GM23338 (cell line): Measurements from ENCODE around the gene THBS3. TPM values are rescaled to one million over a fixed set of nuclear protein-coding genes. Genes with fewer than 3 reads are reported as not detected.

ENCODE experiments used
- ATAC-seq: fragments of 200-7000 bp; cut with Tn5 transposase; 3 replicates; pipeline ENCODE4 v1.9.1; 2020
- DNase-seq: peaks from one replicate; pipeline ENCODE4 v3.0.0-alpha.2; 2015; ENCODE audit warnings: low spot score
- H2AFZ ChIP-seq: fragments of 200-600 bp; sonication (generic); 2 replicates; pipeline ENCODE4 v1.8.0; 2016; ENCODE audit warnings: antibody characterized with exemption, mild to moderate bottlenecking, moderate library complexity
- H3F3A ChIP-seq: fragments of 200-600 bp; sonication (generic); replicated peaks from 2 replicates; pipeline ENCODE4 v1.8.0; 2017; ENCODE audit warnings: antibody characterized with exemption, mixed run types, low read depth
- H3K27ac ChIP-seq: fragments of 200-600 bp; sonication (generic); 2 replicates; pipeline ENCODE4 v1.6.1; 2016; ENCODE audit warnings: low read depth
- H3K27me3 ChIP-seq: fragments of 200-600 bp; sonication (generic); 2 replicates; pipeline ENCODE4 v1.8.0; 2016; ENCODE audit warnings: mild to moderate bottlenecking, mixed run types, moderate library complexity; ENCODE audit not compliant: insufficient read depth
- H3K36me3 ChIP-seq: fragments of 200-600 bp; sonication (generic); 2 replicates; pipeline ENCODE4 v1.8.0; 2016; ENCODE audit warnings: mild to moderate bottlenecking; ENCODE audit not compliant: insufficient read depth
- H3K4me1 ChIP-seq: fragments of 200-600 bp; sonication (generic); 2 replicates; pipeline ENCODE4 v1.8.0; 2016; ENCODE audit warnings: mild to moderate bottlenecking, moderate library complexity; ENCODE audit not compliant: insufficient read depth
- H3K4me2 ChIP-seq: fragments of 200-600 bp; sonication (generic); 2 replicates; pipeline ENCODE4 v1.7.1; 2017; ENCODE audit warnings: mixed run types
- H3K4me3 ChIP-seq: fragments of 200-600 bp; sonication (generic); 2 replicates; pipeline ENCODE4 v1.6.1; 2016; ENCODE audit warnings: mixed run types
- H3K79me2 ChIP-seq: fragments of 200-600 bp; sonication (generic); replicated peaks from 2 replicates; pipeline ENCODE4 v1.8.0; 2017; ENCODE audit warnings: mild to moderate bottlenecking; ENCODE audit not compliant: insufficient read depth
- H3K9me2 ChIP-seq: fragments of 200-600 bp; sonication (generic); 2 replicates; pipeline ENCODE4 v1.8.0; 2017; ENCODE audit not compliant: insufficient read depth
- H4K20me1 ChIP-seq: fragments of 200-600 bp; sonication (generic); replicated peaks from 2 replicates; pipeline ENCODE4 v1.8.0; 2017; ENCODE audit warnings: mild to moderate bottlenecking; ENCODE audit not compliant: insufficient read depth
- H3K27ac Mint-ChIP-seq: 2 replicates; pipeline ENCODE4 v1.8.0; 2020; ENCODE audit warnings: inconsistent platforms, mild to moderate bottlenecking, moderate library complexity, mixed read lengths
- H3K27me3 Mint-ChIP-seq: 3 replicates; pipeline ENCODE4 v1.8.0; 2022; ENCODE audit warnings: low read depth, mild to moderate bottlenecking, moderate library complexity, mixed read lengths, inconsistent platforms; ENCODE audit not compliant: insufficient read depth, poor library complexity
- H3K36me3 Mint-ChIP-seq: 3 replicates; pipeline ENCODE4 v1.8.0; 2021; ENCODE audit warnings: low read depth, mild to moderate bottlenecking, inconsistent platforms, moderate library complexity, mixed read lengths
- H3K4me1 Mint-ChIP-seq: 3 replicates; pipeline ENCODE4 v1.8.0; 2020; ENCODE audit warnings: mild to moderate bottlenecking, inconsistent platforms, mixed read lengths
- H3K4me3 Mint-ChIP-seq: 3 replicates; pipeline ENCODE4 v1.8.0; 2021; ENCODE audit warnings: moderate library complexity, mild to moderate bottlenecking, inconsistent platforms, mixed read lengths
- H3K9me3 Mint-ChIP-seq: 3 replicates; pipeline ENCODE4 v1.8.0; 2020; ENCODE audit warnings: moderate library complexity, mild to moderate bottlenecking, inconsistent platforms, mixed read lengths
- NANOG ChIP-seq: IDR thresholded peaks from 2 replicates; pipeline ENCODE4 v1.6.1; 2016; ENCODE audit warnings: antibody characterized with exemption, borderline replicate concordance
- polyA plus RNA-seq: library from polyadenylated mRNA; unstranded; fragments of >200 nt; fragmentation: Nextera tagmentation; extraction: Ambion mirVana; gene quantifications from 2 replicates; pipeline ENCODE4 v1.2.1, GENCODE V29; 2016
- total RNA-seq: library from RNA; depleted of rRNA; stranded (reverse); fragments of >200 nt; shearing (Covaris generic); gene quantifications from 2 replicates; pipeline ENCODE4 v1.2.3, GENCODE V29; 2014
- TF ChIP-seq, protein P1 (sequence below), 2 experiments: fragments of 200-600 bp in 1 of 2; sonication (generic) in 1 of 2; conservative IDR thresholded peaks; 2 replicates each; pipeline versions ENCODE4 v1.5.1 to v1.6.1; 2016 to 2017; ENCODE audit warnings: antibody characterized with exemption in 2 of 2, low read depth in 2 of 2, mild to moderate bottlenecking in 2 of 2, moderate library complexity in 1 of 2
- TF ChIP-seq, protein P2 (sequence below): IDR thresholded peaks from one replicate; pipeline ENCODE4 v1.6.1; 2018; ENCODE audit warnings: antibody characterized with exemption; ENCODE audit not compliant: unreplicated experiment

THBS3 gene
- total and polyA plus RNA-seq, 2 experiments from 2014 or later, result 1.2 to 4.3 TPM

DNA sequence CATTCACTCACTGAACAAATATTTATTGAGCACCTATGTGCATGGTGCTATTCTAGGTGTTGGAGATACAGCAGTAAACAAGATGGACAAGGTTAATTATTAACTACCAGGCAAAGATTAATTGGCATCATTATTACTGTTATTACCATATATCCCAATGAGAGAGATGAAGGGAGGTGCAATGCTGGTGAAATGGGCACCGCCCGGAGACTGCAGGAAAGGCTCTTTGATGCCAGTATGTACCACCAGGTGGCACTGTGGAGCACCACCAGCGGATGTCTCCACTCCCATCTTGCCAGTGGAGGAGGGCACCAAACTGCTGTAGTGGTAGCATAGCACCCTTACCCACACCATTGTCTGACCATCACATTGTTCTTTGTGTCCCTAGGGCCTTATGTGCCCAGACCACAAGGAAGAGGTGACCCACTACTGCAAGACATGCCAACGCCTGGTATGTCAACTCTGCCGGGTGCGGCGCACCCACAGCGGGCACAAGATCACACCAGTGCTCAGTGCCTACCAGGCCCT, 31.1 kb downstream of the THBS3 start:
- no peak overlapping the region for H3K27ac Mint-ChIP-seq
- Histone ChIP-seq H3K4me1 (peaks cover 18% of the 10 kb centered on the region), H3K27me3 (no peaks in the 10 kb centered on the region), H4K20me1 (no peaks in the 10 kb centered on the region), H3K4me2 (no peak overlapping the region), H3K4me3 (no peak overlapping the region), H3K9me2 (no peaks in the 10 kb centered on the region), H3F3A (peaks cover 21% of the 10 kb centered on the region), H3K27ac (no peak overlapping the region), H3K36me3 (peaks cover 20% of the 10 kb centered on the region; the same call in 1 of the 2 replicates), H3K79me2 (peaks cover 13% of the 10 kb centered on the region), H2AFZ (no peak overlapping the region)
- peak overlapping the region; percentile 28 for H3K4me3 Mint-ChIP-seq
- DNase-seq (peak; percentile 80), ATAC-seq (peak; percentile 10)
- peaks cover 25% of the 10 kb centered on the region for H3K4me1 Mint-ChIP-seq
- H3K27me3 Mint-ChIP-seq, result peaks cover 18% of the 10 kb centered on the region
- peaks cover 47% of the 10 kb centered on the region for H3K36me3 Mint-ChIP-seq
- TF ChIP-seq NANOG, result no peak
- TF ChIP-seq, protein P1, sequence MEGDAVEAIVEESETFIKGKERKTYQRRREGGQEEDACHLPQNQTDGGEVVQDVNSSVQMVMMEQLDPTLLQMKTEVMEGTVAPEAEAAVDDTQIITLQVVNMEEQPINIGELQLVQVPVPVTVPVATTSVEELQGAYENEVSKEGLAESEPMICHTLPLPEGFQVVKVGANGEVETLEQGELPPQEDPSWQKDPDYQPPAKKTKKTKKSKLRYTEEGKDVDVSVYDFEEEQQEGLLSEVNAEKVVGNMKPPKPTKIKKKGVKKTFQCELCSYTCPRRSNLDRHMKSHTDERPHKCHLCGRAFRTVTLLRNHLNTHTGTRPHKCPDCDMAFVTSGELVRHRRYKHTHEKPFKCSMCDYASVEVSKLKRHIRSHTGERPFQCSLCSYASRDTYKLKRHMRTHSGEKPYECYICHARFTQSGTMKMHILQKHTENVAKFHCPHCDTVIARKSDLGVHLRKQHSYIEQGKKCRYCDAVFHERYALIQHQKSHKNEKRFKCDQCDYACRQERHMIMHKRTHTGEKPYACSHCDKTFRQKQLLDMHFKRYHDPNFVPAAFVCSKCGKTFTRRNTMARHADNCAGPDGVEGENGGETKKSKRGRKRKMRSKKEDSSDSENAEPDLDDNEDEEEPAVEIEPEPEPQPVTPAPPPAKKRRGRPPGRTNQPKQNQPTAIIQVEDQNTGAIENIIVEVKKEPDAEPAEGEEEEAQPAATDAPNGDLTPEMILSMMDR (conservative IDR thresholded peaks at IDR 0.05; ENCODE audit: low read depth in 2 of 2), result peak; percentile 77 to 91
- peaks cover 4% of the 10 kb centered on the region for H3K9me3 Mint-ChIP-seq

DNA sequence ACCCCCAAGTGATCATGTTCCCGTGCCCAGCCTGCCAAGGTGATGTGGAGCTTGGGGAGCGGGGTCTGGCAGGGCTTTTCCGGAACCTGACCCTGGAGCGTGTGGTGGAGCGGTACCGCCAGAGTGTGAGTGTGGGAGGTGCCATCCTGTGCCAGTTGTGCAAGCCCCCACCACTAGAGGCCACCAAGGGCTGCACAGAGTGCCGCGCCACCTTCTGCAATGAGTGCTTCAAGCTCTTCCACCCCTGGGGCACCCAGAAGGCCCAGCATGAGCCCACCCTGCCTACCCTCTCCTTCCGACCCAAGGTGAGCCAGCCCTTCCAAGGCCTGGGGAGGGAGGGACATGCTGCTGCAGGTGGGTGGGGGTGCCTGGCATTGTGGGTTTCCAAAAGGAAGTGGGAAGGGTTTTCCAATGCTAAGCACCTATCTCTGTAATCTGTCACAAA, 31.7 kb downstream of the THBS3 start:
- no peak for ATAC-seq
- Histone ChIP-seq H3K4me3 (0 out of 2 replicates have a peak overlapping the region, but pooled peaks have one; percentile 84), H3K4me2 (peak overlapping the region; percentile 100; the same call in 1 of the 2 replicates), H3F3A (peaks cover 22% of the 10 kb centered on the region), H3K27me3 (no peaks in the 10 kb centered on the region), H3K9me2 (no peaks in the 10 kb centered on the region), H3K27ac (no peak overlapping the region), H3K79me2 (peaks cover 20% of the 10 kb centered on the region), H3K4me1 (peaks cover 18% of the 10 kb centered on the region), H4K20me1 (no peaks in the 10 kb centered on the region), H2AFZ (no peak overlapping the region), H3K36me3 (peaks cover 20% of the 10 kb centered on the region; the same call in 1 of the 2 replicates)
- Mint-ChIP-seq H3K27ac (no peak overlapping the region), H3K36me3 (peaks cover 42% of the 10 kb centered on the region), H3K27me3 (peaks cover 18% of the 10 kb centered on the region), H3K4me1 (peaks cover 25% of the 10 kb centered on the region), H3K9me3 (peaks cover 4% of the 10 kb centered on the region), H3K4me3 (peak overlapping the region; percentile 86)
- TF ChIP-seq, protein P1 (conservative IDR thresholded peaks at IDR 0.05; ENCODE audit: low read depth in 2 of 2), result peak in 1 of 2 experiments; percentile 32; a peak in 1 of 4 replicates
- TF ChIP-seq, protein P2, sequence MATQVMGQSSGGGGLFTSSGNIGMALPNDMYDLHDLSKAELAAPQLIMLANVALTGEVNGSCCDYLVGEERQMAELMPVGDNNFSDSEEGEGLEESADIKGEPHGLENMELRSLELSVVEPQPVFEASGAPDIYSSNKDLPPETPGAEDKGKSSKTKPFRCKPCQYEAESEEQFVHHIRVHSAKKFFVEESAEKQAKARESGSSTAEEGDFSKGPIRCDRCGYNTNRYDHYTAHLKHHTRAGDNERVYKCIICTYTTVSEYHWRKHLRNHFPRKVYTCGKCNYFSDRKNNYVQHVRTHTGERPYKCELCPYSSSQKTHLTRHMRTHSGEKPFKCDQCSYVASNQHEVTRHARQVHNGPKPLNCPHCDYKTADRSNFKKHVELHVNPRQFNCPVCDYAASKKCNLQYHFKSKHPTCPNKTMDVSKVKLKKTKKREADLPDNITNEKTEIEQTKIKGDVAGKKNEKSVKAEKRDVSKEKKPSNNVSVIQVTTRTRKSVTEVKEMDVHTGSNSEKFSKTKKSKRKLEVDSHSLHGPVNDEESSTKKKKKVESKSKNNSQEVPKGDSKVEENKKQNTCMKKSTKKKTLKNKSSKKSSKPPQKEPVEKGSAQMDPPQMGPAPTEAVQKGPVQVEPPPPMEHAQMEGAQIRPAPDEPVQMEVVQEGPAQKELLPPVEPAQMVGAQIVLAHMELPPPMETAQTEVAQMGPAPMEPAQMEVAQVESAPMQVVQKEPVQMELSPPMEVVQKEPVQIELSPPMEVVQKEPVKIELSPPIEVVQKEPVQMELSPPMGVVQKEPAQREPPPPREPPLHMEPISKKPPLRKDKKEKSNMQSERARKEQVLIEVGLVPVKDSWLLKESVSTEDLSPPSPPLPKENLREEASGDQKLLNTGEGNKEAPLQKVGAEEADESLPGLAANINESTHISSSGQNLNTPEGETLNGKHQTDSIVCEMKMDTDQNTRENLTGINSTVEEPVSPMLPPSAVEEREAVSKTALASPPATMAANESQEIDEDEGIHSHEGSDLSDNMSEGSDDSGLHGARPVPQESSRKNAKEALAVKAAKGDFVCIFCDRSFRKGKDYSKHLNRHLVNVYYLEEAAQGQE, result no peak
- no peak for DNase-seq
